ENCODE results near the gene SHD.

GRCh38 chr19:4318460-4318859, 39.4 kb downstream of the SHD start:
- TF ChIP-seq, protein P1, sequence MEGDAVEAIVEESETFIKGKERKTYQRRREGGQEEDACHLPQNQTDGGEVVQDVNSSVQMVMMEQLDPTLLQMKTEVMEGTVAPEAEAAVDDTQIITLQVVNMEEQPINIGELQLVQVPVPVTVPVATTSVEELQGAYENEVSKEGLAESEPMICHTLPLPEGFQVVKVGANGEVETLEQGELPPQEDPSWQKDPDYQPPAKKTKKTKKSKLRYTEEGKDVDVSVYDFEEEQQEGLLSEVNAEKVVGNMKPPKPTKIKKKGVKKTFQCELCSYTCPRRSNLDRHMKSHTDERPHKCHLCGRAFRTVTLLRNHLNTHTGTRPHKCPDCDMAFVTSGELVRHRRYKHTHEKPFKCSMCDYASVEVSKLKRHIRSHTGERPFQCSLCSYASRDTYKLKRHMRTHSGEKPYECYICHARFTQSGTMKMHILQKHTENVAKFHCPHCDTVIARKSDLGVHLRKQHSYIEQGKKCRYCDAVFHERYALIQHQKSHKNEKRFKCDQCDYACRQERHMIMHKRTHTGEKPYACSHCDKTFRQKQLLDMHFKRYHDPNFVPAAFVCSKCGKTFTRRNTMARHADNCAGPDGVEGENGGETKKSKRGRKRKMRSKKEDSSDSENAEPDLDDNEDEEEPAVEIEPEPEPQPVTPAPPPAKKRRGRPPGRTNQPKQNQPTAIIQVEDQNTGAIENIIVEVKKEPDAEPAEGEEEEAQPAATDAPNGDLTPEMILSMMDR (conservative IDR thresholded peaks at IDR 0.05 in 1 of 2, IDR thresholded peaks at IDR 0.05 in 1 of 2; ENCODE audit: low read depth in 1 of 2, low read length in 2 of 2), result no peak
- TF ChIP-seq EZH2 (IDR thresholded peaks at IDR 0.05; ENCODE audit: low read length, missing control alignments), result no peak

Data from fibroblast of lung (primary cell).